Naive B cell (primary cell): ENCODE data around the gene DDX51. TPM values are rescaled to one million over a fixed set of nuclear protein-coding genes. Genes with fewer than 3 reads are reported as not detected.

Source experiments
- ATAC-seq, 2 donors: fragments of 150-1000 bp; cut with Tn5 transposase; 2 replicates each; pipeline ENCODE4 v1.10.0; 2021; ENCODE audit warnings: low read depth in 2 of 2, mild to moderate bottlenecking in 2 of 2, moderate library complexity in 2 of 2
- DNase-seq: peaks from one replicate; pipeline ENCODE4 v3.0.0; 2022
- H3K27ac Mint-ChIP-seq, 6 donors: one replicate each; pipeline ENCODE4 v1.8.0; 2020 to 2022; ENCODE audit warnings: mild to moderate bottlenecking in 6 of 6, mixed read lengths in 6 of 6, moderate library complexity in 5 of 6, inconsistent platforms in 2 of 6
- H3K27me3 Mint-ChIP-seq, 3 donors: one replicate each; pipeline ENCODE4 v1.8.0; 2021 to 2022; ENCODE audit warnings: mixed read lengths in 3 of 3, mild to moderate bottlenecking in 1 of 3
- H3K36me3 Mint-ChIP-seq, 2 donors: one replicate each; pipeline ENCODE4 v1.8.0; 2020 to 2022; ENCODE audit warnings: mixed read lengths in 2 of 2, inconsistent platforms in 1 of 2, mild to moderate bottlenecking in 1 of 2
- H3K4me1 Mint-ChIP-seq, 3 donors: one replicate each; pipeline ENCODE4 v1.8.0; 2020 to 2022; ENCODE audit warnings: mixed read lengths in 3 of 3, inconsistent platforms in 1 of 3, mild to moderate bottlenecking in 1 of 3, moderate library complexity in 1 of 3
- H3K4me3 Mint-ChIP-seq, 8 donors: one replicate each; pipeline ENCODE4 v1.8.0; 2020 to 2022; ENCODE audit warnings: mild to moderate bottlenecking in 8 of 8, mixed read lengths in 8 of 8, moderate library complexity in 8 of 8, inconsistent platforms in 2 of 8
- H3K9me3 Mint-ChIP-seq, 7 donors: one replicate each; pipeline ENCODE4 v1.8.0; 2020 to 2022; ENCODE audit warnings: mixed read lengths in 7 of 7, mild to moderate bottlenecking in 5 of 7, inconsistent platforms in 2 of 7, moderate library complexity in 1 of 7
- polyA plus RNA-seq, 6 donors: library from polyadenylated mRNA; unstranded; fragments of 300-500 nt; fragmentation: Illumina TruSeq; gene quantifications; one replicate each; pipeline ENCODE4 v1.2.3, GENCODE V29; 2021; ENCODE audit warnings: low read depth in 6 of 6

DDX51 gene, protein sequence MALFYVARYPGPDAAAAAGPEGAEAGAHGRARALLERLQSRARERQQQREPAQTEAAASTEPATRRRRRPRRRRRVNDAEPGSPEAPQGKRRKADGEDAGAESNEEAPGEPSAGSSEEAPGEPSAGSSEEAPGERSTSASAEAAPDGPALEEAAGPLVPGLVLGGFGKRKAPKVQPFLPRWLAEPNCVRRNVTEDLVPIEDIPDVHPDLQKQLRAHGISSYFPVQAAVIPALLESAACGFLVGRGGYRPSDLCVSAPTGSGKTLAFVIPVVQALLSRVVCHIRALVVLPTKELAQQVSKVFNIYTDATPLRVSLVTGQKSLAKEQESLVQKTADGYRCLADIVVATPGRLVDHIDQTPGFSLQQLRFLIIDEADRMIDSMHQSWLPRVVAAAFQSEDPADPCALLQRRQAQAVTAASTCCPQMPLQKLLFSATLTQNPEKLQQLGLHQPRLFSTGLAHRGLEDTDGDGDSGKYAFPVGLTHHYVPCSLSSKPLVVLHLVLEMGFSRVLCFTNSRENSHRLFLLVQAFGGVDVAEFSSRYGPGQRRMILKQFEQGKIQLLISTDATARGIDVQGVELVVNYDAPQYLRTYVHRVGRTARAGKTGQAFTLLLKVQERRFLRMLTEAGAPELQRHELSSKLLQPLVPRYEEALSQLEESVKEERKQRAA
- polyA plus RNA-seq = 10 to 100 TPM in 1 of 6 donors, 1 to 10 TPM in 4, not detected in 1; 7.1 to 14.9 (median 7.6) TPM

DNA sequence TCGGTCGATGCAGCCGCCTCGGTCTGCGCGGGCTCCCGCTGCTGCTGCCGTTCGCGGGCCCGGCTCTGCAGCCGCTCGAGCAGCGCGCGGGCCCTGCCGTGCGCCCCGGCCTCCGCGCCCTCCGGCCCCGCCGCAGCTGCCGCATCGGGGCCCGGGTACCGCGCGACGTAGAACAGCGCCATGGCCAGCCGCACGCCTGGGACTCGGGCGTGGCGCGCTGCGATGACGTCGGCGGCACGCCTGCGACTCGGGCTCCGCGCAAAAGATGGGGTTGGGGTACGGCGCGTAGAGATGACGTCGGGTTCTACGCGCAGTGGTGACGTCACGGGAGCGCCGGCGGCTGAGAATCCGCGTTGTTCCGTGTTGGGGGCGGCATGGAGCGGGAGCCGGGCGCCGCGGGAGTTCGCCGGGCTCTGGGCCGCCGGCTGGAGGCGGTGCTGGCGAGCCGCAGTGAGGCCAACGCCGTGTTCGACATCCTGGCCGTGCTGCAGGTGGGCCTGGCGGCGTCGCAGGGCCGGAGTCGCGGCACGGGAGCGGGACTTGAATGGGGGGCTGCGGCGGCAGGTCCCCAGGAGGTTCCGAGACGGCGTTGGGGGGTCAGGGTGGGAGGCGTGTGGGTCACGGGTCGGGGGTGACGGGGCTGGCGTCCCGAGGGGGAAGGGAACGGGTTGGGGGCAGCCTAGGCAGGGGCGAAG, at the start of gene DDX51, which contains the start of gene NOC4L:
Gene DDX51 (minus strand): TSS at position 205 of the 695 bp plus-strand sequence. CDS start 23 bp downstream, at position 182.
Gene NOC4L (plus strand): TSS at position 343 of the 695 bp plus-strand sequence. CDS start 32 bp downstream, at position 375.
- Mint-ChIP-seq H3K4me3 (peak within 1 kb of the TSS; percentile 91 to 98 (median 94)), H3K27ac (peak within 1 kb of the TSS; percentile 91 to 100 (median 98)), H3K9me3 (no peaks in the 10 kb centered on the region), H3K4me1 (peaks cover 26 to 28% (median 27%) of the 10 kb centered on the region in 3 donors), H3K27me3 (no peaks in the 10 kb centered on the region), H3K36me3 (no peaks in the 10 kb centered on the region)
- DNase-seq = peak; percentile 95
- peak; percentile 94 for ATAC-seq

DNA sequence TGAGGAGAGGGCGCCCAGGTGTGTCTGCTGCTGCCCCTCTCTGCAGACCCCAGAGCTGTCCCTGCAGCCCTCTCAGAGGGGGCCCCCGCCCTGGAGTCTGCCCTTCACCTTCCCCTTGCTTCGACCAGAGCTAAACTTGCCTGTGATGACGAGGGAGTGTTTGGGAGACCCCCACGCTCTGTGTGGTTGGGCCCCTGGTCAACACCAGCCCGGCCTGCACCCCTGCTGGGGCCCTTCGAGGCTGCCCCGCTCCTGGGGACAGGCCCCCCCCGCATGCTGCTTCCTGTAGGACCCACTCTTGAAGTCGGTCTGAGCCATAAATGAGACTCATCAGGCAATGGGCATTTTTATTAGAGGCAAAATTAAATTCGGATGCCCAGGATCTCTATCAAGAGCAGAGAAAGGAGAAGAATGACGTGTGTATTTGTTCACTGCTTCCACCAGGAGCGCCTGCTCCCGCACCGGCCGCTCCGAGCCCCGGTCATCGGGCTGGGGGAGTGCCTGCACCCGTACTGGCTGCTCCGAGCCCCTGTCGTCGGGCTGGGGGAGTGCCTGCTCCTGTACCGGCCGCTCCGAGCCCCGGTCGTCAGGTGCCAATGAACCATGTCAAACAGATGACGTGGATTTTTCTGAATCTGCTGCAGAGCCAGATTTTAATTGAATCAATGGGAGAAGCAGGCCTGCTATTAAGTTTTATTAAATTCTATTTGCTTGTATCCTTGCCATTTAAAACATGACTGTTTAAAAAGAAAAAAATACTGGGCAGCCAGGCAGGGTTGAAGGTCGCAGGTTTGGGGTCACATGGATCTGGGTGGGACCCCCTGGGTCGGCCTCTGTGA, 47.8 kb upstream of the DDX51 start:
- peaks cover 4 to 26% (median 12%) of the 10 kb centered on the region in 3 donors for H3K27me3 Mint-ChIP-seq
- H3K36me3 Mint-ChIP-seq = peaks cover 0 to 7% of the 10 kb centered on the region in 2 donors
- H3K4me1 Mint-ChIP-seq = peaks cover 13 to 14% (median 14%) of the 10 kb centered on the region in 3 donors
- H3K9me3 Mint-ChIP-seq = peaks cover 3 to 11% (median 7%) of the 10 kb centered on the region in 7 donors
- DNase-seq (no peak), ATAC-seq (no peak)
- peak overlapping the region in 2 of 8 donors; percentile 40 to 84 for H3K4me3 Mint-ChIP-seq
- no peak overlapping the region for H3K27ac Mint-ChIP-seq

DNA sequence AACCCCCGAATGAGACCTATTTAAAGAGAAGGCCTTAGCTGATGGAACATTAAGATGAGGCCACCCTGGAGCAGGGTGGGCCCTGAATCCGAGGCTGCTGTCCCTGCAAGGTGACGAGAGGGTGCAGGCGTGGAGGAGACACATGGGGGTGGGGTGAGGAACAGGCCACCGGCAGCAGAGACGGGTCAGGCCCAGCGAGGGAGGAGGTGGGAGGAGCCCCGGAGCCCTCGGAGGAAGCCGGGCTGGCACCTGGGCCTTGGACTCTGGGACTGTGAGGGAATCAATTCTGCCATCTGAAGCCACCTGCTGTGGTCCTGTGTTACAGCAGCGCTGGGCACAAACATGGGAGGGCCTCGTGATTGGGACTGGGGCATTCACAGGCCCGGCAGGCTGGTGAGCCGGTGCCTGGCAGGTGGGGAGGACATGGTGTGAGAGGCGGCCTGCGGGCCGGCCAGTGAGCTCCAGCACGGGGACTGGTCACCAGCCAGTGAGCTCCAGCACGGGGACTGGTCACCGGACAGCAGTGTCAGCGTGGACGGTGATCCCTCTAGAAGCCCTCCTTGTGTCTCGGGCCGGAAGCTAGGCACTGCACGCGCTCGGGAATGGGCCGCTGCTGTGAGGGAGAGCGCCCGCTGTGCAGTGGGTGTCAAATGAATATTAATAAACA, 46.8 kb upstream of the DDX51 start:
- Mint-ChIP-seq H3K9me3 (peaks cover 5 to 14% (median 7%) of the 10 kb centered on the region in 7 donors), H3K27me3 (peaks cover 4 to 25% (median 12%) of the 10 kb centered on the region in 3 donors), H3K27ac (no peak overlapping the region), H3K4me1 (peaks cover 14 to 21% (median 20%) of the 10 kb centered on the region in 3 donors), H3K4me3 (peak overlapping the region in 7 of 8 donors; percentile 12 to 86 (median 66)), H3K36me3 (peaks cover 0 to 9% of the 10 kb centered on the region in 2 donors)
- ATAC-seq (no peak), DNase-seq (no peak)

DNA sequence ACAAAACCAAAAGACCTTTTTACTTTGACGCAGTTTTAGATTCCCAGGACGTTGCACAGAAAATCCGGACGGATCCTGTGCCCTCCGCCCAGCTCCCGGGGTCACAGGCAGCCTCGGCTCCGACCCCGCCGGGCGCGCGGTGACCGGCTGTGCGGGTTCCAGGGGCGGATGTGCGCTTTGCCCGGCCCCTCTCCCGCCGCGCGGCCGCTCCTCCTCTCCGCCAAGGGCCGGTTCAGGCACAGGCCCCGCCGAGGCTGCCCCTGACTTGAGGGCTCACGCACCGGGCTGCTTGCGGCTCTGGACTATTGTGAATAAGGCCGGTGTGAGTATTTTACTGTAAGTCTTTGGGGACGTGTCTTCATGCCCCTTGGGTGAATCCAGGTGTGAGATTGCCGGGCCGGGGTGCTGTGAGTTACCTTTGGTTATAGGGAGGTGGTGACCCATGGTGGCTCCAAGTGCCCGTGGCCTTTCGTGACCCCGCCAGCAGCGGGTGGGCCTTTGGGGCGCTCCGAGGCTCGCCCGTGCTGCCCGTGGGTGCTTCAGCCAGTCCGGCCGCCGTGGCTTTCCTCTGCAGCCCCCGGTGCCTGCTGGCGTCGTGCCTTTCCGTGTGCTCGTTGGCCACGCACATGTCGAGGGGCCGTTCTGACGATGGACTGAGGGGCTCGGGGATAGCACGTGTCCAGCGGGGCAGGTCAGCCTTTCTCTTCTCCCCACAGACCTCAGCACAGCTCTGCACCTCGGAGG, 46.1 kb upstream of the DDX51 start:
- Mint-ChIP-seq H3K4me3 (peak overlapping the region; percentile 84 to 94 (median 88)), H3K4me1 (peaks cover 14 to 21% (median 20%) of the 10 kb centered on the region in 3 donors), H3K36me3 (peaks cover 0 to 15% of the 10 kb centered on the region in 2 donors), H3K27ac (peak overlapping the region in 5 of 6 donors; percentile 73 to 90 (median 76)), H3K9me3 (peaks cover 6 to 20% (median 11%) of the 10 kb centered on the region in 7 donors), H3K27me3 (peaks cover 4 to 23% (median 12%) of the 10 kb centered on the region in 3 donors)
- peak; percentile 2 to 4 for ATAC-seq
- DNase-seq = no peak

DNA sequence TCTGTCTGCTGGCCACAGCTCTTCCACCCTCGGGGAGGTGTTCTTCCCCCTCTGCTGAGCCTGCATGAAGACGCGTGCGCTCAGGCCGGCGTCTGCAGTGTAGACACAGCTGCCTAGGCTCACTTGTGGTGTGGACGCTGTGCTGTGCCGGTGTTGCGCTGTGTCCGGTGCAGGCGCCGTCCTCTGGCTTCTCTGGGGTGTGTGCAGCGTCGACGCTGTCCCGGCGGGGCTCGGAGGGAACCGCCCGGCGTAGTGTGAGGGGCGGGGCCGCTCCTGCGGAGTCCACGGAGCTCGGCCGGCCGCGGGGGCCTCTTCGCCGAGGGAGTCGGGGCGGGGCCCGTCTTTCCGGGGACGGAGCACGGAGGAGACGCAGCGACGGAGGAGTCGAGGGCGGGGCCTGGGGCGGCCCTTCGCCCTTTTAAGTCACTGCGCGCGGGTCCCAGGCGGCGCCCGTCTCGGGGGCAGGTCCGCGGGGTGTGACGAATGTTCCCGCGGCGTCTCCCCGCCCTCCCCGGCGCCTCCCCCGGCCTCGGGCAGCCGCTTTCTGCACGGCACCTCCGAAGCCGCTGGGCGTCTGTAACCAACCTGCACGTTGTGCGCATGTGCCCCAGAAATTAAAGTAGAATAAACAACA, 45.4 kb upstream of the DDX51 start:
- H3K4me1 Mint-ChIP-seq = peaks cover 14 to 21% (median 20%) of the 10 kb centered on the region in 3 donors
- DNase-seq (peak; percentile 80), ATAC-seq (peak; percentile 89)
- H3K36me3 Mint-ChIP-seq = peaks cover 0 to 15% of the 10 kb centered on the region in 2 donors
- peak overlapping the region; percentile 75 to 90 (median 80) for H3K27ac Mint-ChIP-seq
- H3K4me3 Mint-ChIP-seq = peak overlapping the region; percentile 84 to 94 (median 88)
- H3K27me3 Mint-ChIP-seq = peaks cover 4 to 23% (median 12%) of the 10 kb centered on the region in 3 donors
- H3K9me3 Mint-ChIP-seq = peaks cover 6 to 19% (median 11%) of the 10 kb centered on the region in 7 donors

DNA sequence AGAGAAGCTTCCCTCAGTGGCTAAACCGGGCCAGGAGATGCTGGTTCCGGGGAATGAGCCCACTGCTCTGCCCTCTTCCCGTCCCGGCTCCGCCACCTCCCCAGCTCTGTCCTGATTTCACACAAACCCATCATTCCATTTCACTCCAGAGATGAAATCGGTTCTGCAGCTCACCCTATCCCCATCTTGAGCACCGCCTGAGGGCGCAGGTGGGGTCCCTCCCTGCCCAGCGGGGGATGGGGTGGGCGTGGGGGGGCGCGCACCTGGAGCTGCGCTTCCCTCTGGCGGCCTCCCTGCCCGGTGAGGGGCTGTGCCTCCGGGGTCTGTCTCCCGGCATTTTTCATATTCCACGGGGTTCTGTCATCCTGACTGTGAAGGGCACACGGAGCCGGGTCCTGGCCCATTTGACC, 44.8 kb upstream of the DDX51 start:
- ATAC-seq (no peak), DNase-seq (no peak)
- Mint-ChIP-seq H3K27ac (peak overlapping the region in 3 of 6 donors; percentile 75 to 86 (median 77)), H3K27me3 (peaks cover 4 to 17% (median 8%) of the 10 kb centered on the region in 3 donors), H3K36me3 (peaks cover 0 to 15% of the 10 kb centered on the region in 2 donors), H3K4me3 (peak overlapping the region; percentile 84 to 93 (median 88)), H3K4me1 (peaks cover 14 to 21% (median 20%) of the 10 kb centered on the region in 3 donors), H3K9me3 (peaks cover 2 to 18% (median 13%) of the 10 kb centered on the region in 7 donors)

DNA sequence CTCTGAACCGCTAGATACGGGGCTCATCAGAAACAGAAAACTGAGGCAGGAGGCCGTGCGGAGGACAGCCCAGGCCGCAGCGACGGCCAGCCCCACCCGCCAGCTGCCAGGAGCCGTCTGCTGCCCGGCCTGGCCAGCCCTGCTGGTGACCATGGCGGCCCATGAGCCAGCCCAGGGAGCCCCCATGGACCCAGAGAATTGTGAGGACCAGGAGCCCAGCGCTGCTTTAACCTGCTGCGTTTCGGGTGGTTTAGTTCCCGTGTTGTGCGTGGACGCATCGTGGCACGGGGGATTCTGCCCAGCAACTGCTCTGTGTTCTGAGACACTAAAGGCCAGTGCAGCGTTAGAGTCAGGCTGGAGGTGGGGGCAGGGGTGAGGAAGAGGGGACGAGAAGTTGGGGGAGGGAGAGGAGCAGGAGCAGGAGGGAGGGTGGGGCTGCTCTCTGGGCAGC, 44.4 kb upstream of the DDX51 start:
- H3K4me3 Mint-ChIP-seq = peak overlapping the region in 6 of 8 donors; percentile 18 to 86 (median 58)
- peak overlapping the region in 1 of 6 donors; percentile 53 for H3K27ac Mint-ChIP-seq
- H3K4me1 Mint-ChIP-seq = peaks cover 14 to 21% (median 20%) of the 10 kb centered on the region in 3 donors
- DNase-seq (no peak), ATAC-seq (no peak)
- H3K36me3 Mint-ChIP-seq = peaks cover 0 to 12% of the 10 kb centered on the region in 2 donors
- peaks cover 2 to 14% (median 3%) of the 10 kb centered on the region in 3 donors for H3K27me3 Mint-ChIP-seq
- H3K9me3 Mint-ChIP-seq = peaks cover 1 to 15% (median 12%) of the 10 kb centered on the region in 7 donors

DNA sequence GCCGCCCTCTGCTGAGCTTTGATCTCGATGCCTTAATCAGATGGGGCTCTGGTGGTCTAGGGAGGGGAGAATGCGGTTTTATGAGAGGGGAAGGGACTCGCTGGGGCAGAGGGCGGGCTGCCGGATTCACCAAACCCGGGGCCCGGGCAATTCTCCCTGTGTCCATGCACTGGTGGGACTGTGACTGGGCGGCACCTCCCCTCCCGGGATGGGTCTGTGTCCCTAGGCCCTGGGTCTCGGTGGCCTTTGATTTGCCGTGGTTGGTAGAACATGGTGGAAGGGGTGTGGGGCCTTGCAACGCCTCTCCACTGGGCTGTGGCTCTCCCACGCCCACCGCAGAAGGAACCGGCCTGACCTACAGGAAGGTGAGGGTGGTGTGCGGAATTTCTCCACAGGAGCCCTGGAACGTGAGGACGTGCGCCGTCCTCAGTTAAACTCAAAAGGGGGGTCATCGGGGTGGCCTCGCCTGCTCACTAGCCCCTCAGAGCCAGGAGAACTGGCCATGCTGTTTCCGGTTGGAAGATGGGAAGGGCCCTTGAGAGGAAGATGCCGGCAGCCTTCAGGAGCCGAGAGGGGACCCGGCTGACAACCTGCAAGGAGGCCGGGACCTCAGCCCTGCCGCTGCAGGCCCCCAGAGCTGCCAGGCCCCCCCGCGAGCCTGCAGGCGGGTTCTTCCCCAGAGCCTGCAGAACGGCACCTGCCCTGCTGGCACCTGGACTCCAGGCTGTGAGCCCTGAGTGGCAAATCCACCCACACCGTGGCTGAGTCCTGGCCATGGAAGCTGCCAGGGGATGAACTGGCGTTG, 43.7 kb upstream of the DDX51 start:
- DNase-seq (no peak), ATAC-seq (no peak)
- Mint-ChIP-seq H3K27me3 (peaks cover 0 to 16% (median 0%) of the 10 kb centered on the region in 3 donors), H3K4me3 (peak overlapping the region; percentile 18 to 86 (median 52)), H3K9me3 (peaks cover 2 to 18% (median 10%) of the 10 kb centered on the region in 7 donors), H3K27ac (no peak overlapping the region), H3K4me1 (peaks cover 14 to 21% (median 20%) of the 10 kb centered on the region in 3 donors), H3K36me3 (peaks cover 0 to 14% of the 10 kb centered on the region in 2 donors)

DNA sequence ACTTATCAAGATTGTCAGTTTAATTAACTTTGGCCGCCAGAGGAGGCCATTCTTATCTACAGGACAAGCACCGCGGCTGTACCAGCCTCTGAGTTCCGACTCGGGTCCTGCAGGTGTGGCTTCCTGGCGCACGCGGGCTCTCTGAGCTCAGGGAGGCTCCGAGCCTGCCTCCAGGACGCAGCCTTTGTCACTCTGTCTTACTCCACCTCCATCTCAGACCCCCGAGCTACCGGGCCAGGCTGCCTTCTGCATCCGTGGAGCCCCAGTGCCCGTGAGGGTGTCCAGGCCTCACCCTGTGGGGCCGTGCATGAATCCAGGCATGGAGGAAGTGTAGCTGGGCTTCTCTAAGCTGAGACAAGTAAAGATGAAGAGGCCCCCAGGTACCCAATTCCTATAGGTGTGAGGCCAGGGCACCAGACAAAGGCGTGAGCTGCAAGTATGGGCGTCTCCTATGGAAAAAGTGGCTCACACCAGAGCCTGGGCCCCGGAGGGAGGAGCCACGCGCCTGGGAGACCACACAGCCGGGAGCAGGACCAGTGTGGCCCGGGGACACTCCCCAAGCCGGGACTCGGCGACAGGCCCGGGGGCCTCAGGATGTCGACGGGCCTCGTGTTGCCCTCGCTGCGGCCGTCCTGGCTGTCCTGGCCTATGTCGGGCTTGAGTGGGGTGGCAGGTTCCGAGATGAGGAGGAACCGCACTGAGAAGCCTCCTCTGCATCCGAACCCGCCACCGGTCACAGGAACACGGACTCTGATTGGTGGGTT, 42.9 kb upstream of the DDX51 start:
- H3K27ac Mint-ChIP-seq = peak overlapping the region in 1 of 6 donors; percentile 27
- H3K36me3 Mint-ChIP-seq = peaks cover 0 to 21% of the 10 kb centered on the region in 2 donors
- H3K4me3 Mint-ChIP-seq = peak overlapping the region in 7 of 8 donors; percentile 30 to 86 (median 56)
- ATAC-seq = no peak
- H3K9me3 Mint-ChIP-seq = peaks cover 2 to 19% (median 10%) of the 10 kb centered on the region in 7 donors
- peaks cover 0 to 20% (median 0%) of the 10 kb centered on the region in 3 donors for H3K27me3 Mint-ChIP-seq
- no peak for DNase-seq
- H3K4me1 Mint-ChIP-seq = peaks cover 18 to 21% (median 20%) of the 10 kb centered on the region in 3 donors
